Stimulated activated CD8-positive, alpha-beta memory T cell treated with anti-CD3 and anti-CD28 coated beads, Interleukin-2, amount 100 ng/mL, for 1 hour (primary cell): ENCODE data around the gene TNFRSF21.
"Not testable (repeated sequence)": the region's sequence is repeated elsewhere in the genome, so short reads cannot be mapped to it uniquely, and the experiment has no call there.

Experiments
- DNase-seq, 2 donors: peaks; one replicate each; pipeline ENCODE4 v3.0.0-alpha.2; 2020; ENCODE audit warnings: low read depth in 2 of 2

The TNFRSF21 gene

GRCh38 chr6:47251396-47251795 lies 58.3 kb downstream of the TNFRSF21 start:
- no peak for DNase-seq

- DNase-seq, result no peak
These were observed 59.4 kb downstream of the TNFRSF21 start for GRCh38 chr6:47250302-47250701.

- DNase-seq, result no peak
These were observed 61.3 kb downstream of the TNFRSF21 start for GRCh38 chr6:47248446-47248845.

GRCh38 chr6:47247227-47247797 lies 62.4 kb downstream of the TNFRSF21 start:
- no peak for DNase-seq

- no peak for DNase-seq
These were observed 63.2 kb downstream of the TNFRSF21 start for GRCh38 chr6:47246551-47246950.

- DNase-seq, result no peak
These were observed 63.8 kb downstream of the TNFRSF21 start for GRCh38 chr6:47245745-47246371.

- peak; percentile 27 to 31 for DNase-seq
These were observed 67.0 kb downstream of the TNFRSF21 start for GRCh38 chr6:47242483-47243386.

GRCh38 chr6:47241742-47242482 lies 67.8 kb downstream of the TNFRSF21 start:
- DNase-seq, result no peak

- no peak for DNase-seq
These were observed 69.3 kb downstream of the TNFRSF21 start for GRCh38 chr6:47240277-47240890.

- DNase-seq, result no peak
These were observed 70.2 kb downstream of the TNFRSF21 start for GRCh38 chr6:47239546-47239945.

GRCh38 chr6:47238456-47238995 lies 71.2 kb downstream of the TNFRSF21 start:
- DNase-seq, result no peak

- DNase-seq, result no peak
These were observed 72.5 kb downstream of the TNFRSF21 start for GRCh38 chr6:47237196-47237595.

GRCh38 chr6:47235964-47236760 lies 73.5 kb downstream of the TNFRSF21 start:
- DNase-seq, result no peak

- no peak for DNase-seq
These were observed 74.3 kb downstream of the TNFRSF21 start for GRCh38 chr6:47235421-47235820.

GRCh38 chr6:47234266-47234933 lies 75.3 kb downstream of the TNFRSF21 start:
- DNase-seq, result no peak

- DNase-seq, result no peak
These were observed 78.6 kb downstream of the TNFRSF21 start for GRCh38 chr6:47231151-47231550.

- DNase-seq, result no peak
These were observed 79.1 kb downstream of the TNFRSF21 start for GRCh38 chr6:47230579-47230978.

GRCh38 chr6:47229255-47229654 lies 80.5 kb downstream of the TNFRSF21 start:
- DNase-seq, result no peak

GRCh38 chr6:47228093-47228492 lies 81.6 kb downstream of the TNFRSF21 start:
- DNase-seq, result not testable (repeated sequence)

- DNase-seq, result not testable (repeated sequence)
These were observed 86.5 kb downstream of the TNFRSF21 start for GRCh38 chr6:47223251-47223650.
